Neuronal stem cell (in vitro differentiated cells): ENCODE measurements around the gene CNTRL.

Experiments
- DNase-seq: peaks from one replicate; pipeline ENCODE4 v3.0.0-alpha.2; 2013; ENCODE audit warnings: low spot score
- H2AFZ ChIP-seq: one replicate; pipeline ENCODE4 v1.6.1; 2013; ENCODE audit warnings: mild to moderate bottlenecking, low read length, inconsistent platforms
- H2AK5ac ChIP-seq: 2 replicates; pipeline ENCODE4 v1.6.1; 2013; ENCODE audit warnings: low read depth, mild to moderate bottlenecking, inconsistent platforms, low read length, moderate library complexity, mixed read lengths
- H2BK120ac ChIP-seq: 2 replicates; pipeline ENCODE4 v1.6.1; 2013; ENCODE audit warnings: low read depth, mild to moderate bottlenecking, inconsistent platforms, low read length, moderate library complexity, mixed read lengths
- H2BK12ac ChIP-seq: one replicate; pipeline ENCODE4 v1.6.1; 2013; ENCODE audit warnings: low read length, inconsistent platforms
- H2BK15ac ChIP-seq: 2 replicates; pipeline ENCODE4 v1.6.1; 2013; ENCODE audit warnings: mild to moderate bottlenecking, low read length, inconsistent platforms, mixed read lengths
- H2BK5ac ChIP-seq: one replicate; pipeline ENCODE4 v1.6.1; 2013; ENCODE audit warnings: inconsistent platforms, mild to moderate bottlenecking, low read length, moderate library complexity
- H3K14ac ChIP-seq: one replicate; pipeline ENCODE4 v1.6.1; 2013; ENCODE audit warnings: low read length, inconsistent platforms
- H3K18ac ChIP-seq: 2 replicates; pipeline ENCODE4 v1.6.1; 2013; ENCODE audit warnings: low read length, inconsistent platforms
- H3K23ac ChIP-seq: 2 replicates; pipeline ENCODE4 v1.6.1; 2013; ENCODE audit warnings: low read depth, mild to moderate bottlenecking, mixed read lengths, low read length, inconsistent platforms; ENCODE audit not compliant: poor library complexity
- H3K27ac ChIP-seq: replicated peaks from 3 replicates; pipeline ENCODE4 v1.5.1; 2013; ENCODE audit warnings: low read length, inconsistent platforms
- H3K27me3 ChIP-seq, 3 experiments: 2 replicates each; pipeline ENCODE4 v1.6.1; 2013; ENCODE audit warnings: low read length in 3 of 3, mild to moderate bottlenecking in 2 of 3, inconsistent platforms in 1 of 3, low read depth in 1 of 3, mixed read lengths in 1 of 3, moderate library complexity in 1 of 3; ENCODE audit not compliant: control insufficient read depth in 3 of 3, insufficient read depth in 3 of 3
- H3K36me3 ChIP-seq, 2 donors: replicated peaks in 1 of 2; 2 replicates each; pipeline ENCODE4 v1.6.1; 2013; ENCODE audit warnings: low read length in 2 of 2; ENCODE audit not compliant: control insufficient read depth in 2 of 2, insufficient read depth in 2 of 2
- H3K4ac ChIP-seq: 2 replicates; pipeline ENCODE4 v1.6.1; 2013; ENCODE audit warnings: inconsistent platforms, mild to moderate bottlenecking, low read length, moderate library complexity
- H3K4me1 ChIP-seq, 2 donors: 1 replicate in 1 of 2; 2 replicates in 1 of 2; pipeline ENCODE4 v1.6.1; 2013; ENCODE audit warnings: low read length in 2 of 2, low read depth in 1 of 2; ENCODE audit not compliant: control insufficient read depth in 2 of 2, insufficient read depth in 1 of 2
- H3K4me2 ChIP-seq: one replicate; pipeline ENCODE4 v1.6.1; 2013; ENCODE audit warnings: mild to moderate bottlenecking, low read length, inconsistent platforms; ENCODE audit not compliant: insufficient read depth, poor library complexity, severe bottlenecking
- H3K4me3 ChIP-seq, 2 donors: 2 replicates each; pipeline ENCODE4 v1.5.1; 2013; ENCODE audit warnings: low read length in 2 of 2, mild to moderate bottlenecking in 2 of 2, inconsistent platforms in 1 of 2, moderate library complexity in 1 of 2
- H3K79me1 ChIP-seq: one replicate; pipeline ENCODE4 v1.6.1; 2013; ENCODE audit warnings: low read depth, mild to moderate bottlenecking, inconsistent platforms, low read length, moderate library complexity
- H3K9ac ChIP-seq: one replicate; pipeline ENCODE4 v1.6.1; 2013; ENCODE audit warnings: mild to moderate bottlenecking, low read depth, low read length, inconsistent platforms; ENCODE audit not compliant: poor library complexity
- H3K9me3 ChIP-seq, 2 donors: replicated peaks in 1 of 2; 2 replicates each; pipeline versions ENCODE3 to v1.6.1; 2013; ENCODE audit warnings: low read length in 2 of 2, mild to moderate bottlenecking in 2 of 2, inconsistent platforms in 1 of 2, low read depth in 1 of 2, mixed read lengths in 1 of 2, moderate library complexity in 1 of 2; ENCODE audit not compliant: control insufficient read depth in 2 of 2, insufficient read depth in 1 of 2
- H4K8ac ChIP-seq: one replicate; pipeline ENCODE4 v1.6.1; 2013; ENCODE audit warnings: low read depth, mild to moderate bottlenecking, inconsistent platforms, low read length, moderate library complexity
- H4K91ac ChIP-seq: one replicate; pipeline ENCODE4 v1.6.1; 2013; ENCODE audit warnings: low read length, low read depth, mild to moderate bottlenecking, inconsistent platforms; ENCODE audit not compliant: poor library complexity
- WGBS, 2 donors: extraction: QIAGEN DNeasy Blood & Tissue Kit; methylation state at CpG; one replicate each; pipeline ENCODE4 v1.1.7; 2013; ENCODE audit warnings: missing lambda C conversion rate in 2 of 2, mixed read lengths in 1 of 2; ENCODE audit not compliant: insufficient read length in 2 of 2, insufficient replicate concordance in 1 of 2; ENCODE audit errors: extremely low coverage in 2 of 2; 5-methylcytosine and 5-hydroxymethylcytosine counted together

CNTRL gene

GRCh38 chr9:121050128-121050988 lies 24.4 kb upstream of the CNTRL start, which contains the start of gene C5:
C5 (minus strand) TSS chr9:121050275; CDS start chr9:121050246, 29 bp downstream.
- no peak within 1 kb of the TSS for H2BK5ac ChIP-seq
- H3K14ac ChIP-seq = no peak within 1 kb of the TSS
- peaks cover 0 to 5% of the 10 kb centered on the region in 2 donors for H3K4me1 ChIP-seq
- DNase-seq = no peak
- no peak within 1 kb of the TSS for H4K8ac ChIP-seq
- no peak within 1 kb of the TSS for H3K4me3 ChIP-seq
- no peak within 1 kb of the TSS for H2BK120ac ChIP-seq
- H3K9ac ChIP-seq = no peak within 1 kb of the TSS
- H3K4ac ChIP-seq = no peak within 1 kb of the TSS
- H3K9me3 ChIP-seq = no peaks in the 10 kb centered on the region
- no peak within 1 kb of the TSS for H2AK5ac ChIP-seq
- no peak within 1 kb of the TSS for H4K91ac ChIP-seq
- no peak within 1 kb of the TSS for H3K27ac ChIP-seq
- no peaks in the 10 kb centered on the region for H3K79me1 ChIP-seq
- H3K36me3 ChIP-seq = no peaks in the 10 kb centered on the region
- no peak within 1 kb of the TSS for H2AFZ ChIP-seq
- H3K23ac ChIP-seq = no peak within 1 kb of the TSS
- no peaks in the 10 kb centered on the region for H3K27me3 ChIP-seq
- no peak within 1 kb of the TSS for H2BK12ac ChIP-seq
- no CpG with 5 or more reads among the region's 6 CpGs for WGBS, 2 donors
- H3K4me2 ChIP-seq = no peak within 1 kb of the TSS
- no peak within 1 kb of the TSS for H3K18ac ChIP-seq
- no peak within 1 kb of the TSS for H2BK15ac ChIP-seq

GRCh38 chr9:121053544-121053943 lies 21.2 kb upstream of the CNTRL start:
- Histone ChIP-seq H3K4me3 (no peak overlapping the region), H3K9me3 (no peaks in the 10 kb centered on the region), H3K4me1 (peaks cover 0 to 5% of the 10 kb centered on the region in 2 donors), H3K79me1 (no peaks in the 10 kb centered on the region), H3K27ac (no peak overlapping the region), H3K18ac (peak overlapping the region; percentile 9), H4K91ac (no peak overlapping the region), H2BK5ac (no peak overlapping the region), H3K14ac (no peak overlapping the region), H3K4me2 (no peak overlapping the region), H3K23ac (no peak overlapping the region), H3K9ac (no peak overlapping the region), H3K36me3 (no peaks in the 10 kb centered on the region), H2BK12ac (no peak overlapping the region), H2AK5ac (no peak overlapping the region), H2BK120ac (no peak overlapping the region), H2BK15ac (no peak overlapping the region), H4K8ac (no peak overlapping the region), H2AFZ (no peak overlapping the region), H3K4ac (no peak overlapping the region), H3K27me3 (no peaks in the 10 kb centered on the region)
- no CpG with 5 or more reads among the region's 4 CpGs for WGBS, 2 donors
- DNase-seq = no peak

GRCh38 chr9:121055642-121056143 lies 19.1 kb upstream of the CNTRL start:
- H3K79me1 ChIP-seq = no peaks in the 10 kb centered on the region
- no CpG with 5 or more reads among the region's 2 CpGs for WGBS, 2 donors
- H3K14ac ChIP-seq = no peak overlapping the region
- H3K36me3 ChIP-seq = no peaks in the 10 kb centered on the region
- H2BK12ac ChIP-seq = no peak overlapping the region
- no peak overlapping the region for H2BK15ac ChIP-seq
- H4K91ac ChIP-seq = no peak overlapping the region
- H3K9ac ChIP-seq = no peak overlapping the region
- no peak overlapping the region for H3K4me2 ChIP-seq
- no peak overlapping the region for H2AFZ ChIP-seq
- no peak overlapping the region for H3K4ac ChIP-seq
- no peak overlapping the region for H2AK5ac ChIP-seq
- no peak overlapping the region for H2BK120ac ChIP-seq
- no peak overlapping the region for H3K4me3 ChIP-seq
- H3K4me1 ChIP-seq = peaks cover 0 to 4% of the 10 kb centered on the region in 2 donors
- no peak overlapping the region for H3K18ac ChIP-seq
- H3K27me3 ChIP-seq = no peaks in the 10 kb centered on the region
- H3K9me3 ChIP-seq = no peaks in the 10 kb centered on the region
- no peak overlapping the region for H3K23ac ChIP-seq
- DNase-seq = no peak
- no peak overlapping the region for H4K8ac ChIP-seq
- H3K27ac ChIP-seq = no peak overlapping the region
- no peak overlapping the region for H2BK5ac ChIP-seq

- no peak overlapping the region for H3K18ac ChIP-seq
- no peak overlapping the region for H3K9ac ChIP-seq
- no peak overlapping the region for H2AFZ ChIP-seq
- no peak overlapping the region for H2BK5ac ChIP-seq
- no peak overlapping the region for H3K14ac ChIP-seq
- no peak overlapping the region for H4K8ac ChIP-seq
- H3K27me3 ChIP-seq = no peaks in the 10 kb centered on the region
- H2BK120ac ChIP-seq = no peak overlapping the region
- H3K9me3 ChIP-seq = no peaks in the 10 kb centered on the region
- H2AK5ac ChIP-seq = no peak overlapping the region
- no CpG with 5 or more reads among the region's 5 CpGs for WGBS, 2 donors
- H3K4me1 ChIP-seq = peaks cover 0 to 4% of the 10 kb centered on the region in 2 donors
- H4K91ac ChIP-seq = no peak overlapping the region
- H3K36me3 ChIP-seq = no peaks in the 10 kb centered on the region
- no peak overlapping the region for H3K4me3 ChIP-seq
- no peak overlapping the region for H3K4ac ChIP-seq
- no peak for DNase-seq
- no peak overlapping the region for H2BK12ac ChIP-seq
- H3K4me2 ChIP-seq = no peak overlapping the region
- no peaks in the 10 kb centered on the region for H3K79me1 ChIP-seq
- H3K23ac ChIP-seq = no peak overlapping the region
- no peak overlapping the region for H3K27ac ChIP-seq
- H2BK15ac ChIP-seq = no peak overlapping the region
These were observed 16.9 kb upstream of the CNTRL start for GRCh38 chr9:121057821-121058220.
